H9 (cell line): Measurements from ENCODE around the gene C5orf58. TPM values are rescaled to one million over a fixed set of nuclear protein-coding genes. Genes with fewer than 3 reads are reported as not detected.
"Not testable (repeated sequence)": the region's sequence is repeated elsewhere in the genome, so short reads cannot be mapped to it uniquely, and the experiment has no call there.

ENCODE experiments used
- DNase-seq: peaks from one replicate; pipeline ENCODE4 v3.0.0-alpha.2; 2017
- H2AFZ ChIP-seq: one replicate; pipeline ENCODE4 v1.6.1; 2013; ENCODE audit warnings: mild to moderate bottlenecking, low read length, control low read depth, moderate library complexity
- H2AK5ac ChIP-seq: 2 replicates; pipeline ENCODE4 v1.6.1; 2013; ENCODE audit warnings: low read length, control low read depth, mixed read lengths; ENCODE audit not compliant: insufficient read length
- H2BK120ac ChIP-seq: one replicate; pipeline ENCODE4 v1.6.1; 2013; ENCODE audit warnings: low read depth, mild to moderate bottlenecking, low read length, control low read depth, inconsistent platforms; ENCODE audit not compliant: poor library complexity, severe bottlenecking
- H2BK12ac ChIP-seq: 2 replicates; pipeline ENCODE4 v1.6.1; 2013; ENCODE audit warnings: low read length, control low read depth, mixed read lengths, low read depth; ENCODE audit not compliant: insufficient read length
- H2BK15ac ChIP-seq: 2 replicates; pipeline ENCODE4 v1.6.1; 2013; ENCODE audit warnings: low read depth, low read length, control low read depth
- H2BK20ac ChIP-seq: one replicate; pipeline ENCODE4 v1.6.1; 2013; ENCODE audit warnings: low read depth, mild to moderate bottlenecking, low read length, control low read depth, inconsistent platforms; ENCODE audit not compliant: poor library complexity, severe bottlenecking
- H2BK5ac ChIP-seq: 2 replicates; pipeline ENCODE4 v1.6.1; 2013; ENCODE audit warnings: low read length, control low read depth, mixed read lengths; ENCODE audit not compliant: insufficient read length
- H3K14ac ChIP-seq: 2 replicates; pipeline ENCODE4 v1.6.1; 2013; ENCODE audit warnings: low read length, control low read depth; ENCODE audit not compliant: insufficient read depth
- H3K18ac ChIP-seq: 2 replicates; pipeline ENCODE4 v1.6.1; 2013; ENCODE audit warnings: low read depth, mild to moderate bottlenecking, mixed read lengths, low read length, control low read depth; ENCODE audit not compliant: insufficient read length
- H3K23ac ChIP-seq: 2 replicates; pipeline ENCODE4 v1.6.1; 2013; ENCODE audit warnings: low read length, control low read depth, mixed read lengths, low read depth; ENCODE audit not compliant: insufficient read length
- H3K23me2 ChIP-seq: 2 replicates; pipeline ENCODE4 v1.6.1; 2013; ENCODE audit warnings: low read depth, mild to moderate bottlenecking, mixed read lengths, low read length, control low read depth; ENCODE audit not compliant: insufficient read length, poor library complexity, severe bottlenecking
- H3K27ac ChIP-seq: 2 replicates; pipeline ENCODE4 v1.5.1; 2013; ENCODE audit warnings: low read length, control low read depth, mixed read lengths, low read depth; ENCODE audit not compliant: insufficient read length
- H3K27me3 ChIP-seq: 2 replicates; pipeline ENCODE4 v1.6.1; 2013; ENCODE audit warnings: low read length, control low read depth, inconsistent platforms; ENCODE audit not compliant: insufficient read depth
- H3K4ac ChIP-seq: 2 replicates; pipeline ENCODE4 v1.6.1; 2013; ENCODE audit warnings: low read depth, mild to moderate bottlenecking, control low read depth, inconsistent platforms, low read length, moderate library complexity
- H3K4me1 ChIP-seq: 2 replicates; pipeline ENCODE4 v1.6.1; 2013; ENCODE audit warnings: low read length, control low read depth, inconsistent platforms; ENCODE audit not compliant: insufficient read depth
- H3K4me2 ChIP-seq: 2 replicates; pipeline ENCODE4 v1.6.1; 2013; ENCODE audit warnings: low read length, control low read depth, mixed read lengths; ENCODE audit not compliant: insufficient read length, insufficient read depth
- H3K56ac ChIP-seq: 2 replicates; pipeline ENCODE4 v1.6.1; 2013; ENCODE audit warnings: low read depth, mild to moderate bottlenecking, mixed read lengths, low read length, control low read depth; ENCODE audit not compliant: insufficient read length
- H3K79me1 ChIP-seq: 2 replicates; pipeline ENCODE4 v1.6.1; 2013; ENCODE audit warnings: low read depth, mild to moderate bottlenecking, moderate library complexity, low read length, control low read depth, inconsistent platforms; ENCODE audit not compliant: insufficient read depth, poor library complexity, severe bottlenecking
- H3K79me2 ChIP-seq: 2 replicates; pipeline ENCODE4 v1.6.1; 2013; ENCODE audit warnings: low read length, control low read depth, inconsistent platforms; ENCODE audit not compliant: insufficient read depth
- H3K9ac ChIP-seq: 2 replicates; pipeline ENCODE4 v1.6.1; 2013; ENCODE audit warnings: low read length, control low read depth, mixed read lengths; ENCODE audit not compliant: insufficient read length; ENCODE audit errors: extremely low read depth
- H3K9me3 ChIP-seq: one replicate; pipeline ENCODE4 v1.6.1; 2013; ENCODE audit warnings: low read depth, low read length, inconsistent platforms; ENCODE audit not compliant: control insufficient read depth
- H3T11ph ChIP-seq: one replicate; pipeline ENCODE4 v1.6.1; 2013; ENCODE audit warnings: mild to moderate bottlenecking, low read length, control low read depth, inconsistent platforms
- H4K20me1 ChIP-seq: one replicate; pipeline ENCODE4 v1.6.1; 2013; ENCODE audit not compliant: control insufficient read depth, insufficient read length, insufficient read depth
- H4K5ac ChIP-seq: 2 replicates; pipeline ENCODE4 v1.6.1; 2013; ENCODE audit warnings: low read depth, mild to moderate bottlenecking, mixed read lengths, low read length, control low read depth; ENCODE audit not compliant: insufficient read length
- H4K8ac ChIP-seq: replicated peaks from 2 replicates; pipeline ENCODE4 v1.6.1; 2013; ENCODE audit warnings: low read length, control low read depth, mixed read lengths, low read depth; ENCODE audit not compliant: insufficient read length
- H4K91ac ChIP-seq: 2 replicates; pipeline ENCODE4 v1.6.1; 2013; ENCODE audit warnings: low read depth, mild to moderate bottlenecking, moderate library complexity, mixed read lengths, low read length, control low read depth; ENCODE audit not compliant: insufficient read length
- H3K27ac Mint-ChIP-seq, 3 experiments: 2 replicates in 2 of 3; 3 replicates in 1 of 3; pipeline ENCODE4 v1.8.0; 2020 to 2021; ENCODE audit warnings: mixed read lengths in 3 of 3, mild to moderate bottlenecking in 1 of 3, moderate library complexity in 1 of 3
- H3K27me3 Mint-ChIP-seq: 2 replicates; pipeline ENCODE4 v1.8.0; 2021; ENCODE audit warnings: low read depth, mild to moderate bottlenecking, moderate library complexity, mixed read lengths
- H3K36me3 Mint-ChIP-seq, 3 experiments: 2 replicates in 2 of 3; 3 replicates in 1 of 3; pipeline ENCODE4 v1.8.0; 2020 to 2021; ENCODE audit warnings: low read depth in 3 of 3, mixed read lengths in 3 of 3; ENCODE audit not compliant: insufficient read depth in 1 of 3
- H3K4me1 Mint-ChIP-seq, 2 experiments: 2 replicates each; pipeline ENCODE4 v1.8.0; 2020; ENCODE audit warnings: mixed read lengths in 2 of 2
- H3K4me3 Mint-ChIP-seq, 2 experiments: 2 replicates in 1 of 2; 3 replicates in 1 of 2; pipeline ENCODE4 v1.8.0; 2020 to 2021; ENCODE audit warnings: mild to moderate bottlenecking in 2 of 2, mixed read lengths in 2 of 2, moderate library complexity in 1 of 2
- H3K9me3 Mint-ChIP-seq, 2 experiments: 2 replicates in 1 of 2; 3 replicates in 1 of 2; pipeline ENCODE4 v1.8.0; 2020; ENCODE audit warnings: mild to moderate bottlenecking in 2 of 2, mixed read lengths in 2 of 2, moderate library complexity in 1 of 2
- WGBS: extraction: QIAGEN DNeasy Blood & Tissue Kit; methylation state at CpG from one replicate; pipeline ENCODE4 v1.1.7; 2013; ENCODE audit warnings: missing lambda C conversion rate, low lambda C conversion rate, mixed read lengths; ENCODE audit not compliant: insufficient read length; ENCODE audit errors: extremely low coverage; 5-methylcytosine and 5-hydroxymethylcytosine counted together
- total RNA-seq: library from RNA; stranded (reverse); gene quantifications from 2 replicates; pipeline ENCODE4 v1.2.1, GENCODE V29; 2021
- TF ChIP-seq, protein P1 (sequence below): fragments of 200-600 bp; sonication (generic); conservative IDR thresholded peaks from 3 replicates; pipeline ENCODE4 v1.8.0; 2021; ENCODE audit warnings: antibody characterized with exemption, mild to moderate bottlenecking

Gene C5orf58
- total RNA-seq, 1 experiment from 2014 or later = 0.90 TPM

DNA sequence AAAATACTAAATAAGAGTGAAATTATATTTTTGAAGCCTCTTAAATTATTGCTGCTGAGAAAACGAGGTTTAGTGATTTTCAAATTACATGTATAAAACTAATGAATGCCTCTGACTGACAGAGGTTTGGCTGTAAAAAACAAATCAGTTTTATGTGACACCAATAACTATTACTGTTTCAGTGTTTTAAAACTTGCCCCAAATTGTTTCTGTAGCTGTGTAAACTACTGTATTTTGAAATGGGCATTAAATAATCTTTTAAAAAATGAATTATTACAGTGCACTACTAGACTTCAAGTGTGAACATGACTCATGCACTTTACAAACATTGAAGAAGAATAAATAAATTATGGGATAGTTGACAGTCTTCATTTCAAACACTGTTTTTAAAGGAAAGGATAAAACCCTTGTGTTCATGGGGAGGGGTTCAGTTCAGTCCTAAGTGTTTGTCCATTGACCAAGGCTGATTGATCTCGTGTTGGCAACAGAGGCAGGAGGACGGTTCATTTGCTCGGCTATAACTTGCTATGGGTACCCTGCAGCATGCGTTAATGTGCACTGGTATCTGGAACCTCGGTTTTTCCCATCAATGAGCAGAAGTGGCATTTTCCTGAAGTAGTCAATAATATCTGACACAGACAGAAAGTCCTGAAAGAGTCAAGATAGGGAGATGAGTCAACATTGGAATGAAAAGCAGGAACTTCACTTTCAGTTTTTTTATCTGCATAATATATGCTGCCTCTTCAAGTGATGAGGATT is 15.6 kb downstream of the C5orf58 start:
- Histone ChIP-seq H2AK5ac (no peak overlapping the region), H3K56ac (no peak overlapping the region), H3K9ac (no peak overlapping the region), H3K4me2 (no peak overlapping the region), H3K79me1 (no peaks in the 10 kb centered on the region), H3K4me1 (peaks cover 3% of the 10 kb centered on the region; the same call in 1 of the 2 replicates), H3K27me3 (no peaks in the 10 kb centered on the region), H4K8ac (no peak overlapping the region), H2AFZ (no peak overlapping the region), H3K18ac (no peak overlapping the region), H3K14ac (no peak overlapping the region), H3K9me3 (no peaks in the 10 kb centered on the region), H3K23me2 (no peaks in the 10 kb centered on the region), H2BK5ac (no peak overlapping the region), H2BK12ac (no peak overlapping the region), H2BK20ac (no peak overlapping the region), H3K23ac (no peak overlapping the region), H2BK15ac (no peak overlapping the region), H4K20me1 (no peaks in the 10 kb centered on the region), H3T11ph (no peak overlapping the region), H3K4ac (no peak overlapping the region), H4K5ac (no peak overlapping the region), H3K79me2 (no peaks in the 10 kb centered on the region), H2BK120ac (no peak overlapping the region), H3K27ac (no peak overlapping the region), H4K91ac (no peak overlapping the region)
- TF ChIP-seq, protein P1, sequence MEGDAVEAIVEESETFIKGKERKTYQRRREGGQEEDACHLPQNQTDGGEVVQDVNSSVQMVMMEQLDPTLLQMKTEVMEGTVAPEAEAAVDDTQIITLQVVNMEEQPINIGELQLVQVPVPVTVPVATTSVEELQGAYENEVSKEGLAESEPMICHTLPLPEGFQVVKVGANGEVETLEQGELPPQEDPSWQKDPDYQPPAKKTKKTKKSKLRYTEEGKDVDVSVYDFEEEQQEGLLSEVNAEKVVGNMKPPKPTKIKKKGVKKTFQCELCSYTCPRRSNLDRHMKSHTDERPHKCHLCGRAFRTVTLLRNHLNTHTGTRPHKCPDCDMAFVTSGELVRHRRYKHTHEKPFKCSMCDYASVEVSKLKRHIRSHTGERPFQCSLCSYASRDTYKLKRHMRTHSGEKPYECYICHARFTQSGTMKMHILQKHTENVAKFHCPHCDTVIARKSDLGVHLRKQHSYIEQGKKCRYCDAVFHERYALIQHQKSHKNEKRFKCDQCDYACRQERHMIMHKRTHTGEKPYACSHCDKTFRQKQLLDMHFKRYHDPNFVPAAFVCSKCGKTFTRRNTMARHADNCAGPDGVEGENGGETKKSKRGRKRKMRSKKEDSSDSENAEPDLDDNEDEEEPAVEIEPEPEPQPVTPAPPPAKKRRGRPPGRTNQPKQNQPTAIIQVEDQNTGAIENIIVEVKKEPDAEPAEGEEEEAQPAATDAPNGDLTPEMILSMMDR = no peak
- Mint-ChIP-seq H3K4me1 (peaks cover 55 to 56% of the 10 kb centered on the region in 2 experiments), H3K9me3 (peaks cover 0 to 7% of the 10 kb centered on the region in 2 experiments; a peak in 2 of 5 replicates), H3K27ac (peak overlapping the region in 1 of 3 experiments; percentile 73; a peak in 1 of 7 replicates), H3K36me3 (peaks cover 0 to 12% (median 4%) of the 10 kb centered on the region in 3 experiments; a peak in 4 of 7 replicates), H3K4me3 (no peak overlapping the region), H3K27me3 (peaks cover 2% of the 10 kb centered on the region; the same call in 1 of the 2 replicates)
- DNase-seq = no peak
- no CpG with 5 or more reads among the region's 6 CpGs for WGBS

DNA sequence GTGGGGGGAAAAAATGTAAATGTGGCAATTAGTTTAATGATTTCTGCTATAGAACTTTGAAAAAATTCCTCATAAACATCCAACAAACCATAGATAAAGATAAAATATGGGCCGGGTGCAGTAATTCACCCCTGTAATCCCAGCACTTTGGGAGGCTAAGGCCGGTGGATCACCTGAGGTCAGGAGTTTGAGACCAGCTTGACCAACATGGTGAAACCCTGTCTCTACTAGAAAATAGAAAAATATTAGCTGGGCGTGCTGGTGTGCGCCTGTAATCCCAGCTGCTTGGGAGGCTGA is 16.1 kb downstream of the C5orf58 start:
- not testable (repeated sequence) for H3K23me2 ChIP-seq, H3K9ac ChIP-seq, H2AFZ ChIP-seq, H3K4me2 ChIP-seq, H2BK20ac ChIP-seq, H2BK12ac ChIP-seq, H4K91ac ChIP-seq, H4K8ac ChIP-seq, DNase-seq, H3K27ac Mint-ChIP-seq, H2BK5ac ChIP-seq, H4K20me1 ChIP-seq, H3K27ac ChIP-seq, H3K4me1 ChIP-seq, H3K4me3 Mint-ChIP-seq, H3K9me3 ChIP-seq, H3K23ac ChIP-seq, H3K56ac ChIP-seq, H3K18ac ChIP-seq, H3T11ph ChIP-seq, H3K79me1 ChIP-seq, H3K79me2 ChIP-seq, H3K4ac ChIP-seq, H2AK5ac ChIP-seq, H2BK120ac ChIP-seq, H3K27me3 ChIP-seq, H3K14ac ChIP-seq, H3K9me3 Mint-ChIP-seq, H3K27me3 Mint-ChIP-seq, H4K5ac ChIP-seq, H2BK15ac ChIP-seq
- Mint-ChIP-seq H3K36me3 (peaks cover 0 to 12% (median 4%) of the 10 kb centered on the region in 3 experiments; a peak in 4 of 7 replicates), H3K4me1 (peaks cover 60 to 61% of the 10 kb centered on the region in 2 experiments)
- no CpG with 5 or more reads among the region's 4 CpGs for WGBS
